Choroid plexus epithelial cell (primary cell): Measurements from ENCODE around the gene SLC34A3.

ENCODE experiments used
- DNase-seq: peaks from one replicate; pipeline ENCODE4 v3.0.0-alpha.2; 2010; ENCODE audit warnings: low read depth
- H3K4me3 ChIP-seq: 2 replicates; pipeline ENCODE4 v1.5.1; 2011; ENCODE audit warnings: low read depth, mild to moderate bottlenecking, control low read depth, low read length, moderate library complexity
- TF ChIP-seq, protein P1 (sequence below): conservative IDR thresholded peaks from 2 replicates; pipeline ENCODE4 v1.5.1; 2011; ENCODE audit warnings: low read depth, mild to moderate bottlenecking, control low read depth, inconsistent platforms, low read length, moderate library complexity

The SLC34A3 gene

DNA sequence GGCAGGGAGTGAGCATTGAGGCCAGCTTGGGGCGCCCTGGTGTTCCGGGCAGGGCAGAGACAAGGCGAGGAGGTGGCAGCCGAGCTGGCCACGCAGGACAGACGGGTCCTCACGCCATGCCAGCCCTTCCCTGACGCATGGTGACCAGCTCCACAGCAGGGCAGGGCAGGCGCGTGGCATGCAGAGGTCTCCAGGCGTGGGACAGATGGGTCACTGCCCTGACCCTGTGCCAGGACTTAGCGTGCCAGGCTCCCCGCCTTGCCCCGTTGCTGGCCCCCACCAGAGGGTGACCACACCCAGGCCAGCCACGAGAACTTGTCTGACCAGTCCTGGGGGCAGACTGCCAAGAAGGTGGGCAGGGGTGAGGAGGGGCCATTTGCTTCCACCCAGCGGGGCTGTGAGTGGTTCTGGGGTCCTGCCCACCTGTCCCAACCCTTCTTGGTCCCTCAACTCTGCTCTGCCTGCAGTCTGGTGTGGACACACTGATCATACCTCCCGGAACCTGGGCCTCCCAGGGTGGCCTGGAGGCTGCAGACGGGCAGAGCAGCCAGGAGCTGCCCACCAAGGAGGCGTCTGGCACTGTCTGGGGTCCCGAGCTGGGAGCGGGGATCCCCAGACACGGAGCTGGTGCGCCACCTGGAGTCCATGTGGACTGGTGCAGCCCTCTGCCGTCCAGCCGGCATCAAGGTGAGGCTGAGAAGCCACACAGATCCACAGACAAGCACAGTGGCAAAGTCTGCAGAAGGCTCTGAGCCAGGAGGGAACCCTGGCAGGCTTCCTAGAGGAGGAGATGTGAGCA, 3.4 kb upstream of the SLC34A3 start, which contains the start of gene RNF224:
Gene RNF224, plus strand, starts transcription at position 449 of the 799 bp plus-strand sequence. CDS start 834 bp downstream, outside the sequence.
- no peak within 1 kb of the TSS for H3K4me3 ChIP-seq
- TF ChIP-seq, protein P1, sequence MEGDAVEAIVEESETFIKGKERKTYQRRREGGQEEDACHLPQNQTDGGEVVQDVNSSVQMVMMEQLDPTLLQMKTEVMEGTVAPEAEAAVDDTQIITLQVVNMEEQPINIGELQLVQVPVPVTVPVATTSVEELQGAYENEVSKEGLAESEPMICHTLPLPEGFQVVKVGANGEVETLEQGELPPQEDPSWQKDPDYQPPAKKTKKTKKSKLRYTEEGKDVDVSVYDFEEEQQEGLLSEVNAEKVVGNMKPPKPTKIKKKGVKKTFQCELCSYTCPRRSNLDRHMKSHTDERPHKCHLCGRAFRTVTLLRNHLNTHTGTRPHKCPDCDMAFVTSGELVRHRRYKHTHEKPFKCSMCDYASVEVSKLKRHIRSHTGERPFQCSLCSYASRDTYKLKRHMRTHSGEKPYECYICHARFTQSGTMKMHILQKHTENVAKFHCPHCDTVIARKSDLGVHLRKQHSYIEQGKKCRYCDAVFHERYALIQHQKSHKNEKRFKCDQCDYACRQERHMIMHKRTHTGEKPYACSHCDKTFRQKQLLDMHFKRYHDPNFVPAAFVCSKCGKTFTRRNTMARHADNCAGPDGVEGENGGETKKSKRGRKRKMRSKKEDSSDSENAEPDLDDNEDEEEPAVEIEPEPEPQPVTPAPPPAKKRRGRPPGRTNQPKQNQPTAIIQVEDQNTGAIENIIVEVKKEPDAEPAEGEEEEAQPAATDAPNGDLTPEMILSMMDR: peak; percentile 89

DNA sequence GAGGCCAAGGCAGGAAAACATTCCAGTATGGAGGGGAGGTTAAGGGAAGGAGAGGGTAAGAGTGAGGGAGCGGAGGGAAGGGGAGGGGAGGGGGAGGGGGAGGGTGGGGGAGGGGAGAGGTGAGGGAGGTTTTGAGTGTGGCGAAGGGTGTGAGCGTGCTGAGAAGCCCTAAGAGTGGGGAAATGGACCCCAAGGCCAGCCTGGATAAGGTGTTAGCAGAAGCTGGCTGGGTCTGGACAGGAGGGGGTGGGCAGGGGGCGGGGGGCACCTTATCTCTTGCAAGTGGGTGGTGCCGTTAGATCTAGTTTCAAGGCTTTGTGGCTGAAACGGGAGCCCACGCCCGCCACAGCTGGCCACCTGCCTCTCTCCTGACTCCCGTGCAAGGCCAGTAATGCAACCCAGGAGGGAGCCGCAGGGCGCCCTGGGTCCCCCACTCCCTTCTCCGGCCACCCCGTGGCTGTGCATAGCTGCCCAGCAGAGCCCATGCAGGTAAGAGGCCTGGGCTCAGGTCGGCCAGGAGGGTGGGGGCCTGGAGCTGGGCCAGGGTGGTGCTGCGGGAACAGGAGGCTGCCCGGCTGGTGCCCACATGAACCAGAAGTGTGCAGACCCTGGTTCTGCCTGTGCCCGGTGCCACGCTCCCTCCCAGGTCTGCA, 2.7 kb upstream of the SLC34A3 start:
- no peak overlapping the region for H3K4me3 ChIP-seq
- DNase-seq: no peak
- TF ChIP-seq, protein P1: no peak

More for the DNA sequence above, 3.4 kb upstream of the SLC34A3 start, which contains the start of gene RNF224:
- peak; percentile 78 for DNase-seq

DNA sequence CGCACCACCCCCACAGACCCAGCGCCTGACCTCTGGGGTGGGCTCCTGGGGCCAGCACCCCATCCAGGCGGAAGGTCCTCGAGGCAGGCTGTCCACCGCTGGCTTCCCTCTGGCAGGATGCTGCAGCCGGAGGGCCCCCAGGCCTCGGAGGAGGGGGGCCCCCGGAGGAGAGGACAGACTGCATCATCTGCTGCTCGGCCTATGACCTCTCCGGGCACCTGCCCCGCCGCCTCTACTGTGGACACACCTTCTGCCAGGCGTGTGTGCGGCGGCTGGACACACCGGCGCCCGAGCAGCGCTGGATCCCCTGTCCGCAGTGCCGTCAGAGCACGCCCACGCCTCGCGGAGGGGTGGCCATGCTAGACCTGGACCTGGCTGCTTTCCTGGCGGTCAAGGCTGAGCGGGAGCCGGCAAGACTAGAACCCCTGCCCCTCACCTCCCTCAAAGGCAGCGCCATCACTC, 2.2 kb upstream of the SLC34A3 start:
- H3K4me3 ChIP-seq: no peak overlapping the region
- TF ChIP-seq, protein P1: no peak
- DNase-seq: no peak

DNA sequence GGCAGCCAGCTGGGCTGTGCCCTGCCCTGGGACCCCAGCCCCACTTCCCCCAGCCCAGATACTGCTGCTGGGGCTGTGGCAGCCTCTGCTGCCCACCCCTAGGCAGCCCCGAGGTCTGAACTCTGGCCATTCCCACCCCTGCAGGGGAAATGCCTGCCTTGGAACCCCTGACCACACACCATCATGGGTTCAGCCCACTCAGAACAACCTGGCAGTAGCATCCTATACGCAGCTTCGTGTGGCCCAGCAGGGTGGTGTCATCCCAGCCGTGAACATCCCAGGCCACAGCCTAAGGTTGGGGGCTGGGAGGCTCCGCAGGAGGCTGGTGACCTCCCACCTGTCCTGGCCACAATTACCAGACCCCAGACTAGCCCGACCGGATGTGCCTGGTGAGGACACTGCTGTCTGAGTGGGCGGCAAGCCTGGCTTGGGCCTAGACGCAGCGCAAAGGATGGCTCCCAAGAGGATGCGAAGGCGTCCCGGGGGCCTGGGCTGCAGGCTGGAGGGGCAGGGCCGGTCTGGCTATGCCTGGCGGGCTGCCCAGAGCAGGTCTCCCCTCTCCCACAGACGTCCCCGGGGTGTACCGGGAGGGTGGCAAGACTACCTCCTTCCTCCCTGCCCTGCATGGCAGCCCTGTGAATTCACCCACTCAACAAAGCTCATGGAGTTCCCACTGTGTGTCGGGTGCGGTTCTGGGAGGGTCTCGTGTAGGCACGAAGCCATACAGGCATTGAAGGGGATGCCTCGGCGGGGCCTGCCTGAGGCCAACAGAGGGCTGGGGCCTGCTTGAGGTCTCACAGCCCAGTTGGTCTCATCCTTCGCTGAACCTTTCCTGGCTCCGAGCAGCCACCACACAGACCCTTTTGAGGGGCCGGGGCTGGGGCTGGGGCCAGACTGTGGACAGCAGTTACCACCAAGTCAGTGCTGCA, 1.5 kb upstream of the SLC34A3 start:
- TF ChIP-seq, protein P1: no peak

DNA sequence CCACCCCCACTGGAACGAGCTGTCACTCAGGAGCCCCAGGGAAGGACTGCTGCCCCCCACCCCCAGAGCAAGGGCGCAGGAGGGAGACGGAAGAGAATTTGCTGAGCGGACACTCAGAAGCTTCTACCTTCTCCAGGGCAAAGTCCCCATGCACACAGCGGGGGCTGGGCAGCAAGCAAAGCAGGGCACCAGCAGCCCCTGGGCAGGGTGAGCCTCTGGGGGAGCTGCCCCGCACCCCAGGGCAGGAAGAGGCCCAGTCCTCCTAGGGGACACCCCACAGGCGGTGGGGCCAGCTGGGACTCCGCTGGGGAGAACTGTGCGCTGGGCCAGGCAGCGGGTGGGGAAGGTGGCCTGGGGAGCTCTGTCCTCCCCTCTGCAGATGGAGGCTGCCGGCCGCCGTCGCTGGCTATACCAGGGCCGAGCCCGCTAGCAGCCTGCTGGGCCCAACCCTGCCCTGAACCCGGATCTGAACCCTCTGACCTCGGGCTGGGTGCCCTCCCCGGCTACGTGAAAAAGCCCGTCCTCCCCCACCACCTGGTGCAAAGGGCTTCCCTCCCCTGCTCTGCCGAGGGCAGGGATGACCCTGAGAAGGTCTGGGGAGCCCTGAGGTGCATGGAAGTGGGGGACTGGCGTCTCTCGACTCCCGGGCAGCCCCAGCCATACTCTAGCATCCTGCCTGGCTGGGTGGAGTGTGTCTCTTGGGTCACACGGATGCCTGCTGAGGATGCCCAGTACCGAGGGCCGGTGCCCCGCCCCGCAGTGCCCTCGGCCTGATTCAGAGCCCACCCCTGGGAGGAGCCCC, 597 bp upstream of the SLC34A3 start:
- H3K4me3 ChIP-seq: no peak overlapping the region
- TF ChIP-seq, protein P1: no peak
- DNase-seq: no peak

More for the DNA sequence above, 1.5 kb upstream of the SLC34A3 start:
- H3K4me3 ChIP-seq: no peak overlapping the region
- DNase-seq: no peak

DNA sequence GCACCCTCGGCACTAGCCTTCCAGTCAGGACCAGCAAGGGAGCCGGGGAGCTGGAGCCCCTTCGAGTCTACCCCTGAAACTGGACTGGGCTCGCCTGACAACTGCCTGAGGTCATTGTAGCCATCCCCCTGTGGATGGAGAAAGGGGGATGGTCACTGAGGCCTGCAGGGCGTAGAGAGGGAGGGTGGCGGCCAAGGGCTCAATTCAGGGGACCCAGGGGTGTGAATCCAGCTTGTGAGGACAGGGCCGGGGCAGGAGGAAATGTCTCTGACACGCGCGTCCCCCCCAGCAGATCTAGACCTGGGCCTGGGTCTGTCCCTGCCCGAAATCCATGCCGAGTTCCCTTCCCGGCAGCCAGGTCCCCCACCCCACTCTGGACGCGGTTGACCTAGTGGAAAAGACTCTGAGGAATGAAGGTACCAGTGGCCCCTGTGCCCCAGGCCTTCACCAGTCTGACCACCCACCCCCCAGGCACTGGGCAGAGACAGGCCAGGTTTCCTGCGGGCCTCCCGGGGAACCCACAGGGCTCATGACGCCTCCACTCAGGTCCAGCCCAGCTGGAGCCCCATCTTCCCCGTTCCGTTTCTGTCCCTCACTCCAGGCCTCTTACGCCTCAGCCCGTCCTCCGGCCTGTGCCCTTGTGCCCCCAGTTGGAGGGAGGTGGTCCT, 805 bp downstream of the SLC34A3 start:
- H3K4me3 ChIP-seq: no peak overlapping the region
- DNase-seq: no peak

More for the DNA sequence above, 805 bp downstream of the SLC34A3 start:
- TF ChIP-seq, protein P1: no peak
